Gastroesophageal sphincter (tissue), 3 donors: ENCODE data around the gene MLLT10.

Experiments
- EP300 ChIP-seq: sonication (generic); formaldehyde crosslinking; IDR thresholded peaks from one replicate; pipeline ENCODE4 v1.6.1; 2017; ENCODE audit warnings: antibody characterized with exemption, mild to moderate bottlenecking
- POLR2A ChIP-seq, 2 donors: fragments of 450-650 bp; IDR thresholded peaks; one replicate each; pipeline ENCODE4 v1.6.1; 2017; ENCODE audit warnings: antibody characterized with exemption in 2 of 2, mild to moderate bottlenecking in 2 of 2, moderate library complexity in 1 of 2
- POLR2AphosphoS5 ChIP-seq: sonication (generic); formaldehyde crosslinking; IDR thresholded peaks from one replicate; pipeline ENCODE4 v1.6.1; 2017; ENCODE audit warnings: antibody characterized with exemption
- TF ChIP-seq, protein P1 (sequence below), 4 experiments: fragments of 200-600 bp in 2 of 4; fragments of 450-650 bp in 2 of 4; sonication (generic) in 1 of 4; IDR thresholded peaks; one replicate each; pipeline ENCODE4 v1.5.1; 2017 to 2019; ENCODE audit warnings: antibody characterized with exemption in 4 of 4, mild to moderate bottlenecking in 2 of 4, moderate library complexity in 2 of 4

DNA sequence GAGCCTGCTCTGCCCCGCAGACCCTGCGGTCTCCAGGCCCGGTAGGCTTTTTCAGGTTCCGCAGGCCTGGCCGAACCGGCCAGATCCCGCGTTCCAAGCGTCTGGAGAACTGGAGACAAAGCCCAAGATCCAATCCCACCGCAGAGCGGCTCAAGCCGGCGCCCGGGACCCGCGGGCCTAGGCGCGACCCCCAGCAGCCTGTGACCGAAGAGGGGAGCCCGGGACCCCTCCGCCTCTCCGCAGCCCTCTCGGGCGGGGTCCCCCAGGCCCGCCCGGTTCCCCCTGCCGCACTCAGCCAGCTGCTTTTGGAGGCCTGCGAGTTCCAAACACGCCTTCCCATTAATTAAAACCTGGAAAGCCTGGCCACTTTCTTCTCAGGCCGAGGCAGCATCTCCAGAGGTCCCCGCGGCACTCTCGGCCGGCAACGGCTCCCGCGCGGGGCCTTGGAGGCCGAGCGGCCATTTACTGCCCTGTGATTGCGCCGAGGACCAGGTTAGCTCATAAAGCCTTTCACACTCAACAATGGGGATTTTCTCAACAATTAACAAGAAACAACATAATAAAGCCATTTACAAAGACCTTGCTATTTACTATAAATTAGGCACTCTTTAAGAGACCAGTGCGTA is 25.2 kb upstream of the MLLT10 start:
- TF ChIP-seq POLR2AphosphoS5 (no peak), POLR2A (IDR thresholded peaks at IDR 0.05) (no peak), EP300 (no peak)
- TF ChIP-seq, protein P1, sequence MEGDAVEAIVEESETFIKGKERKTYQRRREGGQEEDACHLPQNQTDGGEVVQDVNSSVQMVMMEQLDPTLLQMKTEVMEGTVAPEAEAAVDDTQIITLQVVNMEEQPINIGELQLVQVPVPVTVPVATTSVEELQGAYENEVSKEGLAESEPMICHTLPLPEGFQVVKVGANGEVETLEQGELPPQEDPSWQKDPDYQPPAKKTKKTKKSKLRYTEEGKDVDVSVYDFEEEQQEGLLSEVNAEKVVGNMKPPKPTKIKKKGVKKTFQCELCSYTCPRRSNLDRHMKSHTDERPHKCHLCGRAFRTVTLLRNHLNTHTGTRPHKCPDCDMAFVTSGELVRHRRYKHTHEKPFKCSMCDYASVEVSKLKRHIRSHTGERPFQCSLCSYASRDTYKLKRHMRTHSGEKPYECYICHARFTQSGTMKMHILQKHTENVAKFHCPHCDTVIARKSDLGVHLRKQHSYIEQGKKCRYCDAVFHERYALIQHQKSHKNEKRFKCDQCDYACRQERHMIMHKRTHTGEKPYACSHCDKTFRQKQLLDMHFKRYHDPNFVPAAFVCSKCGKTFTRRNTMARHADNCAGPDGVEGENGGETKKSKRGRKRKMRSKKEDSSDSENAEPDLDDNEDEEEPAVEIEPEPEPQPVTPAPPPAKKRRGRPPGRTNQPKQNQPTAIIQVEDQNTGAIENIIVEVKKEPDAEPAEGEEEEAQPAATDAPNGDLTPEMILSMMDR (IDR thresholded peaks at IDR 0.05): no peak
